ENCODE data around the gene HS6ST2.

HS6ST2 gene

GRCh38 chrX:132778917-132779316, 179.5 kb downstream of the HS6ST2 start:
- no peak for DNase-seq

GRCh38 chrX:132776486-132777210, 181.8 kb downstream of the HS6ST2 start:
- no peak for DNase-seq

GRCh38 chrX:132775263-132775823, 183.1 kb downstream of the HS6ST2 start:
- DNase-seq: no peak

- DNase-seq: no peak
Measured at GRCh38 chrX:132774010-132774714, 184.3 kb downstream of the HS6ST2 start.

GRCh38 chrX:132769609-132770008, 188.8 kb downstream of the HS6ST2 start:
- no peak for DNase-seq

- no peak for DNase-seq
Measured at GRCh38 chrX:132766452-132766851, 192.0 kb downstream of the HS6ST2 start.

- no peak for DNase-seq
Measured at GRCh38 chrX:132763528-132763927, 194.9 kb downstream of the HS6ST2 start.

- no peak for DNase-seq
Measured at GRCh38 chrX:132758759-132759158, 199.7 kb downstream of the HS6ST2 start.

GRCh38 chrX:132757066-132757623, 201.3 kb downstream of the HS6ST2 start:
- no peak for DNase-seq

- no peak for DNase-seq
Measured at GRCh38 chrX:132756439-132756838, 202.0 kb downstream of the HS6ST2 start.

- DNase-seq: no peak
Measured at GRCh38 chrX:132751063-132751690, 207.3 kb downstream of the HS6ST2 start.

- DNase-seq: no peak
Measured at GRCh38 chrX:132750331-132751062, 207.9 kb downstream of the HS6ST2 start.

- DNase-seq: no peak
Measured at GRCh38 chrX:132749406-132749805, 209.0 kb downstream of the HS6ST2 start.

- DNase-seq: no peak
Measured at GRCh38 chrX:132748909-132749308, 209.5 kb downstream of the HS6ST2 start.

- no peak for DNase-seq
Measured at GRCh38 chrX:132748268-132748667, 210.2 kb downstream of the HS6ST2 start.

GRCh38 chrX:132745593-132745992, 212.8 kb downstream of the HS6ST2 start:
- DNase-seq: no peak

GRCh38 chrX:132744470-132744869, 214.0 kb downstream of the HS6ST2 start:
- DNase-seq: no peak

GRCh38 chrX:132743086-132743485, 215.3 kb downstream of the HS6ST2 start:
- DNase-seq: no peak

- no peak for DNase-seq
Measured at GRCh38 chrX:132742246-132742645, 216.2 kb downstream of the HS6ST2 start.

- no peak for DNase-seq
Measured at GRCh38 chrX:132741689-132742088, 216.7 kb downstream of the HS6ST2 start.

- DNase-seq: no peak
Measured at GRCh38 chrX:132740316-132741123, 217.9 kb downstream of the HS6ST2 start.

- no peak for DNase-seq
Measured at GRCh38 chrX:132738951-132739350, 219.5 kb downstream of the HS6ST2 start.

Data from cerebellar nuclear complex (tissue), 1 donor.